WERI-Rb-1 (cell line): ENCODE results near the gene CD4.

ENCODE experiments used
- DNase-seq: peaks from one replicate; pipeline ENCODE4 v3.0.0-alpha.2; 2020
- H3K27ac ChIP-seq: fragments of 250-450 bp; sonication (Bioruptor Pico); 2 replicates; pipeline ENCODE4 v1.5.1; 2020; ENCODE audit warnings: mild to moderate bottlenecking, moderate library complexity
- H3K27me3 ChIP-seq: fragments of 250-450 bp; sonication (Bioruptor Pico); 2 replicates; pipeline ENCODE4 v1.5.1; 2021; ENCODE audit warnings: mild to moderate bottlenecking, low read depth, moderate library complexity; ENCODE audit not compliant: insufficient read depth, severe bottlenecking
- H3K36me3 ChIP-seq: fragments of 250-450 bp; sonication (Bioruptor Pico); 2 replicates; pipeline ENCODE4 v1.5.1; 2020; ENCODE audit warnings: mild to moderate bottlenecking, moderate library complexity
- H3K4me3 ChIP-seq: 2 replicates; pipeline ENCODE4 v1.5.1; 2011; ENCODE audit warnings: low read depth, mild to moderate bottlenecking, control low read depth, low read length
- H3K9me3 ChIP-seq: fragments of 250-450 bp; sonication (Bioruptor Pico); 2 replicates; pipeline ENCODE4 v1.5.1; 2021; ENCODE audit warnings: mild to moderate bottlenecking, moderate library complexity; ENCODE audit not compliant: severe bottlenecking
- CTCF ChIP-seq: IDR thresholded peaks from 2 replicates; pipeline ENCODE4 v1.5.1; 2011; ENCODE audit warnings: low read depth, mild to moderate bottlenecking, control low read depth, inconsistent platforms, low read length

Gene CD4

GRCh38 chr12:6834254-6834653, 44.9 kb downstream of the CD4 start:
- H3K27ac ChIP-seq, result peak overlapping the region; percentile 27; the same call in 1 of the 2 replicates
- no peak for DNase-seq
- no peaks in the 10 kb centered on the region for H3K27me3 ChIP-seq
- H3K4me3 ChIP-seq, result no peak overlapping the region
- peaks cover 89% of the 10 kb centered on the region for H3K36me3 ChIP-seq
- no peaks in the 10 kb centered on the region for H3K9me3 ChIP-seq
- TF ChIP-seq CTCF, result no peak

- peak; percentile 11 for DNase-seq
- no peak overlapping the region for H3K4me3 ChIP-seq
- no peak overlapping the region for H3K27ac ChIP-seq
- peaks cover 93% of the 10 kb centered on the region for H3K36me3 ChIP-seq
- no peaks in the 10 kb centered on the region for H3K9me3 ChIP-seq
- TF ChIP-seq CTCF, result no peak
- H3K27me3 ChIP-seq, result no peaks in the 10 kb centered on the region
These were observed 45.5 kb downstream of the CD4 start for GRCh38 chr12:6834873-6835272.

- TF ChIP-seq CTCF, result no peak
- Histone ChIP-seq H3K9me3 (no peaks in the 10 kb centered on the region), H3K27ac (peak overlapping the region; percentile 98), H3K4me3 (no peak overlapping the region), H3K36me3 (peaks cover 81% of the 10 kb centered on the region), H3K27me3 (no peaks in the 10 kb centered on the region)
- no peak for DNase-seq
These were observed 47.5 kb downstream of the CD4 start for GRCh38 chr12:6836851-6837250.

GRCh38 chr12:6837370-6838060, 48.2 kb downstream of the CD4 start:
- H3K27me3 ChIP-seq, result no peaks in the 10 kb centered on the region
- no peak for TF ChIP-seq CTCF
- DNase-seq, result no peak
- H3K9me3 ChIP-seq, result no peaks in the 10 kb centered on the region
- peak overlapping the region; percentile 98 for H3K27ac ChIP-seq
- no peak overlapping the region for H3K4me3 ChIP-seq
- peaks cover 81% of the 10 kb centered on the region for H3K36me3 ChIP-seq

- peaks cover 83% of the 10 kb centered on the region for H3K36me3 ChIP-seq
- no peaks in the 10 kb centered on the region for H3K27me3 ChIP-seq
- H3K4me3 ChIP-seq, result no peak overlapping the region
- no peaks in the 10 kb centered on the region for H3K9me3 ChIP-seq
- TF ChIP-seq CTCF, result no peak
- peak overlapping the region; percentile 98 for H3K27ac ChIP-seq
- no peak for DNase-seq
These were observed 49.5 kb downstream of the CD4 start for GRCh38 chr12:6838854-6839253.
